Erythroblast (primary cell): ENCODE results near the gene SORT1.
"Not testable (repeated sequence)": the region's sequence is repeated elsewhere in the genome, so short reads cannot be mapped to it uniquely, and the experiment has no call there.

Experiments
- DNase-seq, 2 experiments: peaks; one replicate each; lab custom pipeline; 2025; lab: John Stamatoyannopoulos, UW
- GATA1 ChIP-seq: IDR thresholded peaks from 2 replicates; pipeline ENCODE4 v1.6.1; 2011; ENCODE audit warnings: low read depth, mild to moderate bottlenecking, control low read depth, low read length, moderate library complexity
- POLR2A ChIP-seq: IDR thresholded peaks from 2 replicates; pipeline ENCODE4 v1.6.1; 2011; ENCODE audit warnings: mild to moderate bottlenecking, low read length

The SORT1 gene

DNA sequence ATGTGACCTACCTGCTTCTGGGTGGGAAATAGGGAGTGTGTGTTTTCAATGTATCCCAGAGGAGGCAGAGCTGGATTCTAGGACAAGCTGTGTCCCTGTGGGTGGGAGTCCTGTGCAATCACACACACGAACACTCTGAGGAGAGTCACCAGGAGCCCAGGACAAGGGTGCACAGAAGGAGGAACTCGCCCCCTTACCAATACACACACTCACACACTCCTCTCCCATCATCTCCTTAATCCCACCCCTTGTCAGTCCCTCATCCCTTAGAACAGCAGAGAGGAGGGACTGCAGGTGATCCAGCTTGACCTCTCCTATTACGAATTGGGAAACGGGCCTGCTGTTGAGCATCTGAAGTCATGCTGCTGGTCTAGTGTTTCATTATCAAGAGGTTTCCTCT is 82.4 kb downstream of the SORT1 start:
- DNase-seq: no peak
- TF ChIP-seq POLR2A (no peak), GATA1 (no peak)

- no peak for DNase-seq
- TF ChIP-seq POLR2A (no peak), GATA1 (no peak)
Observed at GRCh38 chr1:109314795-109315194, 82.9 kb downstream of the SORT1 start.

DNA sequence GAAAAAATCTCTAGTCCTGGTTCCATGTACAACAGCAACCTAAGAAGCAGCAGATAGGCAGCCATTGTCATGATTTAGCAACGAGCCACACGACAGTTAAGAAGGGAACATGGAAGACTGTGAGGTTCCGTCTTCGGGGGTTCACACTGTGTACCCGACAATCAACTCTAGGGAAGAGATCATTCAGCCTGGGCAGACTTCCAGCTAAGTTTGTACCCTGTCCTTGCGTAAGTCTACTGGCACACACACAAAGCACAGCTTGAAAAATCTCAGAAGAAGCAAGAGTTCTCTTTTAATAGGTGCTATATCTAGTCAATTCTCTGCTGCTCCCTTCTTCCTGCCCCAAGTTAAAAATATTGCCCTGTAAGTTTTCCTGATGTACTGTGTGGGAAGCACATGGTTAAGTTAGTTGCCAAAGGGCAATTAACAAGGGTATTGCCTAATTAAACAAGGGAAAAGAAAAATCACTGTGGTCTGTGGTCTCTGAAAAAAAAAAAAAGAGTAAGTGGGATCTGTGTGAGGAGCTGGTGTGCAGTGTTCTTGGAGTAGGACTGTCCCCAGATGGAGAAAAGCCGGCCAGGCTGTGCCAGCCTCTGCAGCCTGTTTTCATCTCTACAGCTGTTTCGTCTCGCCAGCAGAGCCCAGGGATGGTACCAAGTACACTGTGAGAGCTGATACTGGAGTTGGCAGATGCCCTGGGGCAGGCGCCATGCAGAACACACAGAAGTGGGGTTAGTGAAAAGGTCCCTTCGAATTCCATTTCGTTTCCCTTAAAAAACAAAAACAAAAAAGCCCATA is 84.5 kb downstream of the SORT1 start:
- no peak for DNase-seq
- TF ChIP-seq POLR2A: no peak
- no peak for TF ChIP-seq GATA1

DNA sequence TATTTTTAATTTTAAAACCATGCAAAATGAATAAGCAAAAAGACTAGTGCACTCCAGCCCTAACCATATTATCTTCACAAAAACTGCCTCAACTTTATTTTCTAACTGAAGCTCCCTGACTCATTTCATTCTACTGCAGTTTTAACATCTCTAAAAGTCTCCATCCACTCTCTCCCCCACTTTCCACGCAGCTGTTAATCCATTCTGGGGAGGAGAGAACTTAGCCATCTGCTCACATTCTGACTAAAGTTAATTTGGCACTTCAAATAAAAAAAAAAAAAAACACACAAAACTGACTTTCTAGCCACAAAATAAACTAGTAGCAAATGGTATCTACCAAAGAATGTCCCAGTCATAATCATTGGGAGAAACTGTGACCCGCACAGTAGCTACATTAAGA is 85.5 kb downstream of the SORT1 start:
- no peak for DNase-seq
- TF ChIP-seq POLR2A: no peak
- TF ChIP-seq GATA1: no peak

DNA sequence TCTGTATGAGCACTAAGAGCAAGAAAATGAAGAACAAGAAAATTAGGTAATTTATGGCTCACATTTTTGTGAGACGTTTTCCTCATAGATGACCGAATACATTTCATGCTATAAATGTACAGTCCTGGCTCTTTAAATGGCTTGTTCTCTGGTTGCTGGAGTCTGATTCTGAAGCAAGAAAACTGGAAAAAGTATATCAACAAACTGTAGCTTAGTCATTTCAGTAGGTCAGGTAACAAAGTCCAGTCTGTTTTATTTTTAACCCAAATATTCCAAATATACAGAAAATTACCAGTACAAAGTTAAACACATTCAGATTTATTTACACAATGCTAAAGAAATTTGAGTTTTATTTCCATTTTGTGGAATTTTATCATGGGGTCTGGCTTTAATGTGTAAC is 88.4 kb downstream of the SORT1 start:
- TF ChIP-seq POLR2A: no peak
- TF ChIP-seq GATA1: no peak
- no peak for DNase-seq

- peak in 1 of 2 experiments; percentile 24 for DNase-seq
Observed at GRCh38 chr1:109307274-109308021, 90.3 kb downstream of the SORT1 start.

GRCh38 chr1:109306832-109307273 is 90.9 kb downstream of the SORT1 start, which contains the start of gene MYBPHL:
Gene MYBPHL (minus strand): TSS chr1:109307011. CDS start chr1:109306991, 20 bp downstream.
- no peak for DNase-seq
- TF ChIP-seq POLR2A (no peak), GATA1 (no peak)

More at GRCh38 chr1:109307274-109308021, 90.3 kb downstream of the SORT1 start:
- no peak for TF ChIP-seq GATA1
- no peak for TF ChIP-seq POLR2A

DNA sequence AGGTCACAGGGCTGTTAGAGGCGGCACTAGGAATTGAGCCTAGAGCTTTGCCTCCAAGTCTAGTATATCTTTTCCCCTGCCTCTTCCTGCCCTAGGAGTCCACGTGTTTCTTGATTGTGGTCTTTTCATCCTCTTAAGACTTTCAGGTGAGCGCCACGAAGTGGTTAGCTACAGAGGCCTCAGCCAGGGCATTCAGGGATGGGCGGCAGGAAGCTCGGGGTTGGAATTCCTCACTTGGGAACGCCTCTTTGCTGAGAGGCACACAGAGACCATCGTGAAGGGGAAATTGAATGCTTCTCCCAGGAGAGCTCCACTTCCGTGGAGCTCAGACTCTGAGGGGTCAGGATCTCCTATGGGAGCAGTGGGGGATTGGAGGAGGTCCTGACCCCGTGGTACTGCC is 91.7 kb downstream of the SORT1 start:
- not testable (repeated sequence) for DNase-seq

DNA sequence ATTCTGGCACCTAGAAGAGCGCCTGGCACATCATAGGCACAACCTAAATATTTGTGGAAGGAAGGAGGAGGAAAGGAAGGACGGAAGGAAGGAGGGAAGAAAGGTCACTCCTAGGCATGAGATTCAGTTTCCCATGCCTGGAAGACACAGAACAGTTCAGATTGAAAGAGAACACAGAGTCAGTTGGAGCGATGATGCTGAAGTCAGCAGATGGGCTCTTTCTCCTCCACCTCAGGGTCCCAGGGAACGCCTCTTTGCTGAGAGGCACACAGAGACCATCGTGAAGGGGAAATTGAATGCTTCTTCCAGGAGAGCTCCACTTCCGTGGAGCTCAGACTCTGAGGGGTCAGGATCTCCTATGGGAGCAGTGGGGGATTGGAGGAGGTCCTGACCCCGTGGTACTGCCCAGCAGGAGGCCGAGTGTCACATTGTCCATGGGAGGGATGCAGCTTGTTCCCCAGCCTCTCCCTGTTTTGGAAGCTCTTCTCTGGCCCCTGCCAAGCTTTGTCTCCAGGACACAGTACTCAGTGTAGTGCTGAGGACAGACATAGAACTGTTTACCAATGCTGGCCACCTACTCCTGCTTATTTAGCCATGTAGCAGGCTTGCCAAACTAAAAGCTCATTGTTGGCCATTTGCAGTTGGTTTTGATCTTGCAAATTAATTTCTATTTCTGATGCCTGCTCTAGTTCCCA is 93.3 kb downstream of the SORT1 start:
- no peak for DNase-seq
- no peak for TF ChIP-seq GATA1
- TF ChIP-seq POLR2A: no peak

GRCh38 chr1:109301874-109302273 is 95.8 kb downstream of the SORT1 start:
- TF ChIP-seq POLR2A: no peak
- no peak for TF ChIP-seq GATA1
- DNase-seq: no peak

GRCh38 chr1:109300650-109301151 is 97.0 kb downstream of the SORT1 start:
- TF ChIP-seq POLR2A: no peak
- no peak for TF ChIP-seq GATA1
- DNase-seq: no peak

DNA sequence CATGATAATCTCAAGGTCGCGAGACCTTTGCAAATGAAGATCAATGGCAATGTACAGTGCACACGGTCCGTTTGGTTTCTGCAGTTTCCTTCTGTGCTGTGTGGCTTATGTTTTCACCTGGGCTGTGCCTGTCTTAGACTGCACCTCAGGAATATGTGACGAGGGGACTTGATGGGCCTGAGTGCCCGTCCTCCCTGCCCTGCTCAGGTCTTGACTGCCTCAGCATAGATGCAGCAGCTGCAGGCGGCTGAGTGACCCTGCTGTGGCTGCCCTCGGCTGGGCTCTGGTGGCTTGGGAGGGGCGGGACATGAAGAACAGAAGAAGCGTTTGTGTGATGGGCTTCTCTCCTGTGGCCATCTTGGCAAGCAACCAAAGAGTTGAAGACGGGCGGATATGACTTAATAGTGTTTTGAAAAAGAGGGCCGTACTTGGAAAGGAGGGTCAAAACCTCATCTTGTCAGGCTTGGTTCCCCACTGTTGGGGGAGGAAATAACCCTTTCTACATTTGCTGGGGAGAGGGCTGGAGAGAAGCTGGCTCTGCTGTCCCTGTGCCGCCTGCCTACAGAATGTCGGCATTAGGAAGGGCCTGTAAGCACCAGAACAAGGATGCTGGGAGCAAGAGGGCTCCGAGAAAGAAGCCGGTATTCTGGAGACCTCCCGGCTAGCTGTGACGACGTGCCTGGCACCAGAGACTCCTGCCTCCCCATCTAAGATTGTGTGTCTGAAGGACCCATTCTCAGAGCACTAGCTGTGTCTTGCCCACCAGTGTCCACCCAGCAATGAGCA is 98.0 kb downstream of the SORT1 start:
- DNase-seq: no peak
- TF ChIP-seq GATA1 (no peak), POLR2A (no peak)
